ENCODE data around the gene MCTP1.

MCTP1 gene

DNA sequence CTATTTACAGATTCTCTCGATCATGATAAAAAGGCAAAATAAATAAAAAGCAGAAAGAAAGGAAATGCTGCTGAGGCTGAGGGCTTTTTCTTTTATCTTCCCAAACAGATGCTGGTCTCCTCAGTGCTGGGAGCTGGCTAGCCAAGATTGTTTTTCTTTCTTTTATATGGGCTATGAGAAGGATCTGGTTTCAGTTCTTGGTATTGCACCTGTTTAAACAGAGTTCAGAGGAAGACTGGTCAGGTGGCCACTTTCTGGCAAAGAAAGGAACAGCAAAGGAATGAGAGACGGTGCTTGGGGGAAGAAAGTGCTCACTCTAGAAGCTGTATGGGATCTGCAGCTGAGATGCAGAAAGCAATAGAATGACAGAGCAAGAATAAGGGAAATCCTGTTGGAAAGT, 577.5 kb downstream of the MCTP1 start:
- no peak overlapping the region for H3K27ac ChIP-seq (ENCODE audit: insufficient read depth, low read length, poor library complexity, severe bottlenecking)
- DNase-seq = no peak
- H3K9me3 ChIP-seq (ENCODE audit: control insufficient read depth, low read length) = no peaks in the 10 kb centered on the region
- H3K4me3 ChIP-seq (ENCODE audit: insufficient read depth, low read depth, low read length, poor library complexity, severe bottlenecking) = no peak overlapping the region
- H3K4me1 ChIP-seq (ENCODE audit: control insufficient read depth, insufficient read depth, low read length, poor library complexity, severe bottlenecking) = no peaks in the 10 kb centered on the region
- H3K36me3 ChIP-seq (ENCODE audit: control insufficient read depth, insufficient read depth, low read length) = no peaks in the 10 kb centered on the region
- H3K27me3 ChIP-seq (replicated peaks; ENCODE audit: control insufficient read depth, insufficient read depth, low read length, poor library complexity, severe bottlenecking) = no peaks in the 10 kb centered on the region

DNA sequence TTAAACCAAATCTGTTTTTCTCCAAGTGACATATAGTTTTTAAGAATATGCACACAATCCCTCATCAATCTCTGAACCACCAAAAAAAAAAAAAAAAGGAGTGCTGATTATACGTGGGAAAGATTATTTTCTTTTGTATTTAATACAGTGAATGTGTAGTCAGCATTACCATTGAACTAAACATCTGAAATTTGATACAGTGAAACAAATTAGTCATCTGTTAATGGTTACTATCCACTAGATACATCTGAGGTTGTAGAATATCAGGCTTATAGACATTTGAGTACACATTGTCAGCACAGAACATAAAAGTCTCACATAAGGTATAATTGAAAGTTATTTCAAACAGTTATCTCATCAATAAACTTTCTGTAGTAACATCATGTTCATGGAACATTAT, 579.5 kb downstream of the MCTP1 start:
- H3K4me3 ChIP-seq (ENCODE audit: insufficient read depth, low read depth, low read length, poor library complexity, severe bottlenecking) = no peak overlapping the region
- H3K9me3 ChIP-seq (ENCODE audit: control insufficient read depth, low read length) = no peaks in the 10 kb centered on the region
- DNase-seq = no peak
- H3K4me1 ChIP-seq (ENCODE audit: control insufficient read depth, insufficient read depth, low read length, poor library complexity, severe bottlenecking) = no peaks in the 10 kb centered on the region
- no peaks in the 10 kb centered on the region for H3K36me3 ChIP-seq (ENCODE audit: control insufficient read depth, insufficient read depth, low read length)
- no peak overlapping the region for H3K27ac ChIP-seq (ENCODE audit: insufficient read depth, low read length, poor library complexity, severe bottlenecking)
- H3K27me3 ChIP-seq (replicated peaks; ENCODE audit: control insufficient read depth, insufficient read depth, low read length, poor library complexity, severe bottlenecking) = no peaks in the 10 kb centered on the region

DNA sequence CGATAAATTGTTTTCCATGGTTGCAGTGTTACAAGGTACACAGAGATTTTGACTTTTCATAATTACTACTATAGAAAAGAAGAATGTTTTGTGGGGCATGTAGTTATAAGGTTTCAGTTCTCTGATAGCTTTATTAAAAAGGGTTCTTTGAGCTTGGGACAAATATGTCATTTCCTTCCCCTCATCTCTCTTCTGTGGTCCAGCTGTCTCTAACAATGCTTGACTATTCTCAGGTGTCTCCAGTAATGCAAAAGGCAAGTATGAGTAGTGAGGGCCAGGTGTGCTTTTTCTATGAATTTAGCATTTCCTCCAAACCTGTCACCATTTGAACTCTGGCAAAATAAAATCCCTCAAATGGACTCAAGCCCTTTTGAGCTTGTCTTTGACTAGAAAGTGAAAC, 582.2 kb downstream of the MCTP1 start:
- H3K4me3 ChIP-seq (ENCODE audit: insufficient read depth, low read depth, low read length, poor library complexity, severe bottlenecking) = no peak overlapping the region
- H3K4me1 ChIP-seq (ENCODE audit: control insufficient read depth, insufficient read depth, low read length, poor library complexity, severe bottlenecking) = no peaks in the 10 kb centered on the region
- H3K27me3 ChIP-seq (replicated peaks; ENCODE audit: control insufficient read depth, insufficient read depth, low read length, poor library complexity, severe bottlenecking) = no peaks in the 10 kb centered on the region
- H3K9me3 ChIP-seq (ENCODE audit: control insufficient read depth, low read length) = no peaks in the 10 kb centered on the region
- no peak for DNase-seq
- H3K36me3 ChIP-seq (ENCODE audit: control insufficient read depth, insufficient read depth, low read length) = no peaks in the 10 kb centered on the region
- no peak overlapping the region for H3K27ac ChIP-seq (ENCODE audit: insufficient read depth, low read length, poor library complexity, severe bottlenecking)

DNA sequence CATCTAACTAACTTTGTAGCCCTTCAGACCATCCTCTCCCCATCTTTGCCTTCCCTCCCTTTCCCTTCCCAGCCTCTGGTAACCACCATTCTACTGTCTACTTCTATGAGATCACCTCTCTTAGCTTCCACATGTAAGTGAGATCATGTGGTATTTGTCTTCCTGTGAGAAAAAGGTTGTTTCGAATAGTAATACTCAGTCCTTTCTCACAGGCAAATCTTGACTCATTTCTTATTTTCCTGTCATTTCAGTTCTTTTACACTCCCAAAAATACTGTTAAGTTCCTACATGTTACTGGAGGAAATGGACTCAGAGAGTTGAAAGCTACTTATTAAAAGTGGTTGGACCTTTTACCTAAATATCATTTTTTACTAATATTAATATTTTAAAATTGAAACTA, 584.3 kb downstream of the MCTP1 start:
- Histone ChIP-seq H3K36me3 (ENCODE audit: control insufficient read depth, insufficient read depth, low read length) (no peaks in the 10 kb centered on the region), H3K4me1 (ENCODE audit: control insufficient read depth, insufficient read depth, low read length, poor library complexity, severe bottlenecking) (no peaks in the 10 kb centered on the region)
- no peak for DNase-seq

DNA sequence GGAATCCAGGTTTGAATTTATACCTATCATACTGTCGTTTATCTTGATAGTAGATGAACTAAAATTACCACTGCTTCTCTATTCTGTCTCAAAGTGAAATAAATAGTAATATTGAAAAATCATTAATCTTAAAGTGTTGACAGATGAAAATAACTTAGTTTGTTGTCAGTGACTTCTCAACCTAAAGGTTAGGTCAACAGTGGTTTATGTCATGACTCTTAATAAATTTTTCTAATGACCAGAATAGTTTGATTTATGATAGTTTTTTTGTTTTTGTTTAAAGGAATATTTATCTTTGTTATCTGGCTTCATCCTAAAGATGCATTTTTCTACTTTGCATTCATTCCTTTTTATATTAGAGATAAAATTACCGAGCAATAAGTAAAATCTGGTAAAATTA, 585.3 kb downstream of the MCTP1 start:
- no peak for DNase-seq
- no peaks in the 10 kb centered on the region for H3K4me1 ChIP-seq (ENCODE audit: control insufficient read depth, insufficient read depth, low read length, poor library complexity, severe bottlenecking)
- H3K36me3 ChIP-seq (ENCODE audit: control insufficient read depth, insufficient read depth, low read length) = no peaks in the 10 kb centered on the region
- H3K27ac ChIP-seq (ENCODE audit: insufficient read depth, low read length, poor library complexity, severe bottlenecking) = no peak overlapping the region
- no peaks in the 10 kb centered on the region for H3K9me3 ChIP-seq (ENCODE audit: control insufficient read depth, low read length)
- H3K27me3 ChIP-seq (replicated peaks; ENCODE audit: control insufficient read depth, insufficient read depth, low read length, poor library complexity, severe bottlenecking) = no peaks in the 10 kb centered on the region
- H3K4me3 ChIP-seq (ENCODE audit: insufficient read depth, low read depth, low read length, poor library complexity, severe bottlenecking) = no peak overlapping the region

More for the DNA sequence above, 584.3 kb downstream of the MCTP1 start:
- Histone ChIP-seq H3K27ac (ENCODE audit: insufficient read depth, low read length, poor library complexity, severe bottlenecking) (no peak overlapping the region), H3K4me3 (ENCODE audit: insufficient read depth, low read depth, low read length, poor library complexity, severe bottlenecking) (no peak overlapping the region), H3K27me3 (replicated peaks; ENCODE audit: control insufficient read depth, insufficient read depth, low read length, poor library complexity, severe bottlenecking) (no peaks in the 10 kb centered on the region), H3K9me3 (ENCODE audit: control insufficient read depth, low read length) (no peaks in the 10 kb centered on the region)

DNA sequence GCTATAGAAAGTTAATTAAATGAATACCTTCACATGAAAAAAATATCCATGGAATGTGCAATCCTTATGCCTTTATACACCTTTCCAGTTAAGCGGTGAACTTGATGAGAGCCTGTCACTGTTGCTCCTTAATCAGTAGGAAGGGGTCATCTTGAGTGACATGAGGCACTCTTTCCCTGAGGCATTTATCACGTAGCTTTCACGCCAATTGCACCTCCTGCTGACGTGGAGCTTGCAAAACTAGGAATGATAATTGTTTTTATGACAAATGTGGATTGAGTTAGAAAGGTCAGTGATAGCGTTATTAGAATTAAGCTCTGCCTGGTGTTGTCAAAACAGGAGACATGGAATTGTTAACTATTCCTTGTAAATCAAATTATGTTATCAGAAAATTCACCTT, 586.7 kb downstream of the MCTP1 start:
- H3K27me3 ChIP-seq (replicated peaks; ENCODE audit: control insufficient read depth, insufficient read depth, low read length, poor library complexity, severe bottlenecking) = no peaks in the 10 kb centered on the region
- no peaks in the 10 kb centered on the region for H3K4me1 ChIP-seq (ENCODE audit: control insufficient read depth, insufficient read depth, low read length, poor library complexity, severe bottlenecking)
- H3K36me3 ChIP-seq (ENCODE audit: control insufficient read depth, insufficient read depth, low read length) = peaks cover 4% of the 10 kb centered on the region
- H3K9me3 ChIP-seq (ENCODE audit: control insufficient read depth, low read length) = no peaks in the 10 kb centered on the region
- no peak overlapping the region for H3K27ac ChIP-seq (ENCODE audit: insufficient read depth, low read length, poor library complexity, severe bottlenecking)
- H3K4me3 ChIP-seq (ENCODE audit: insufficient read depth, low read depth, low read length, poor library complexity, severe bottlenecking) = no peak overlapping the region
- no peak for DNase-seq

DNA sequence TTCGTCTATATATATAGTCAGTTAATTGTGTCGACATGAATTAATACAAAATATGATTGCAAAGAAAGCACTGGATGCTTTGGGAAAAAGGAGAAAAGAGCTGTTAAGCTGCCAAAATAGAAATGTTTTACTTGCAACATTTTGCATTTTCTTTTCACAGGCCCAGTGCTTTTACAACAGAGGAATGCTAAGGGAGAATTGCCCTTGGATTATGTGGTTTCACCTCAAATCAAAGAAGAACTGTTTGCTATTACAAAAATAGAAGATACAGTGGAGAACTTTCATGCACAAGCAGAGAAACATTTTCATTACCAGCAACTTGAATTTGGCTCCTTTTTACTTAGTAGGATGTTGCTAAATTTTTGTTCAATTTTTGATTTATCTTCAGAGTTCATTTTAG, 590.2 kb downstream of the MCTP1 start:
- Histone ChIP-seq H3K9me3 (ENCODE audit: control insufficient read depth, low read length) (no peaks in the 10 kb centered on the region), H3K27ac (ENCODE audit: insufficient read depth, low read length, poor library complexity, severe bottlenecking) (no peak overlapping the region), H3K4me3 (ENCODE audit: insufficient read depth, low read depth, low read length, poor library complexity, severe bottlenecking) (no peak overlapping the region), H3K36me3 (ENCODE audit: control insufficient read depth, insufficient read depth, low read length) (peaks cover 4% of the 10 kb centered on the region), H3K27me3 (replicated peaks; ENCODE audit: control insufficient read depth, insufficient read depth, low read length, poor library complexity, severe bottlenecking) (no peaks in the 10 kb centered on the region), H3K4me1 (ENCODE audit: control insufficient read depth, insufficient read depth, low read length, poor library complexity, severe bottlenecking) (no peaks in the 10 kb centered on the region)
- no peak for DNase-seq

DNA sequence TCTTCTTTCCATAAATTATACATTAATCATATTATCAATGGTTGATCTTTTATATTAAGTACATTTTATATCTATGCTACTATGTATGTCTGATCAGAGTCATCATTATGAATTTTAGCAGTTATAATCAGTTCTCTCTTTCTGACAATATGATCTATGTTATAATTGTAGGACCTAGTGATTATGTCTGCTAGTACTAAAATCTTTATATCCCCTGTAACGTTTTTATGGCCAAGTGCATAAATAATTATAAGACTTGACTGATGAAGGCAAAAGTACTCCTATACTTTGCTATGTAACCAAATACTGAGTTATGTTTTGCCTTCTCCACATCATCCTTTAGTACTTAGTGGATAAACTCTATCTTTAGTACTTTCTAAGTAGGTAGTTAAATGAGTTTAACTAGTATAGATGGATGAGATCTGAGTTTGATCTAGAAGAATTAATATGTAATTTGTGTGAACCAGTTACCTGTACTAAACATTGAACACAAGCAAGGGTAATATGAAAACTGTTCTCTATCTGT, 591.0 kb downstream of the MCTP1 start:
- no peak overlapping the region for H3K4me3 ChIP-seq (ENCODE audit: insufficient read depth, low read depth, low read length, poor library complexity, severe bottlenecking)
- H3K4me1 ChIP-seq (ENCODE audit: control insufficient read depth, insufficient read depth, low read length, poor library complexity, severe bottlenecking) = no peaks in the 10 kb centered on the region
- H3K36me3 ChIP-seq (ENCODE audit: control insufficient read depth, insufficient read depth, low read length) = peaks cover 7% of the 10 kb centered on the region
- H3K9me3 ChIP-seq (ENCODE audit: control insufficient read depth, low read length) = no peaks in the 10 kb centered on the region
- H3K27me3 ChIP-seq (replicated peaks; ENCODE audit: control insufficient read depth, insufficient read depth, low read length, poor library complexity, severe bottlenecking) = no peaks in the 10 kb centered on the region
- H3K27ac ChIP-seq (ENCODE audit: insufficient read depth, low read length, poor library complexity, severe bottlenecking) = no peak overlapping the region
- DNase-seq = no peak

DNA sequence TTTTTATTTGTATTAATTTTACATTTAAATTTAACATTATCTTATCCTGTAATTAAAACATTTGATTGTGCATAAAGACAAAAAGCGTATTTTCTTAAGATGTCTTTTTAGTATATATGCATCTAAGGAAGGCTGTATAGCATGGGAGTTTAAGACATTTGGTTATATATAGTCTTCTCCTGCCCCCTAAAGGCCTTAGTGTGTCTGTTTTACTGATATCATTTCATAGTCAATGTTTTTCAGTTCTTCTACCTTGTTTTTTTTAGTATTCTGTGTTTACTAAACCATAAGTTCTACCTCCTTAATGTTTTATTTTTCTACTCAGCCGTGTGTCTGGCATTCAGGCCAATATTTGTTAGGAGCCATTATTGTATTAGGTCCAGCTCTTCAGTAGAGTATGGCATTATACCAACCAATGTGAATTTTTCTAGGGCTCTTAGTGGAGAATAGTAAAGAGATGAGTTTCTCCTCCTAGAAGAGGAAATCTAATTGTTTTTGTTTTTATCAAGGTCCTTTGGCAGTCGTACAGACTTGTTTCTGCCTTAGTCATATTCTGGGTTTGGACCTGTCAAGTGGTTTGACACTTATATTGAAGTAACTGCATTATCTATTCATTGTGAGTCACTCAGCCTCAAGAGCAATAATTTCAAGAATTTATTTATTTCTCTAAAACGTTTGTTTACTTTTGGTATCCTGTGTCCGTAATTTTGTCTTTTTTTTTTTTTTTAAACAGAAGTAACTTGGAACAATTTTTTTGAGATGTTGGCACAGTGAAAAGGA, 591.7 kb downstream of the MCTP1 start:
- Histone ChIP-seq H3K27ac (ENCODE audit: insufficient read depth, low read length, poor library complexity, severe bottlenecking) (no peak overlapping the region), H3K27me3 (replicated peaks; ENCODE audit: control insufficient read depth, insufficient read depth, low read length, poor library complexity, severe bottlenecking) (no peaks in the 10 kb centered on the region), H3K36me3 (ENCODE audit: control insufficient read depth, insufficient read depth, low read length) (peaks cover 9% of the 10 kb centered on the region), H3K4me1 (ENCODE audit: control insufficient read depth, insufficient read depth, low read length, poor library complexity, severe bottlenecking) (no peaks in the 10 kb centered on the region), H3K4me3 (ENCODE audit: insufficient read depth, low read depth, low read length, poor library complexity, severe bottlenecking) (no peak overlapping the region), H3K9me3 (ENCODE audit: control insufficient read depth, low read length) (no peaks in the 10 kb centered on the region)
- DNase-seq = no peak

DNA sequence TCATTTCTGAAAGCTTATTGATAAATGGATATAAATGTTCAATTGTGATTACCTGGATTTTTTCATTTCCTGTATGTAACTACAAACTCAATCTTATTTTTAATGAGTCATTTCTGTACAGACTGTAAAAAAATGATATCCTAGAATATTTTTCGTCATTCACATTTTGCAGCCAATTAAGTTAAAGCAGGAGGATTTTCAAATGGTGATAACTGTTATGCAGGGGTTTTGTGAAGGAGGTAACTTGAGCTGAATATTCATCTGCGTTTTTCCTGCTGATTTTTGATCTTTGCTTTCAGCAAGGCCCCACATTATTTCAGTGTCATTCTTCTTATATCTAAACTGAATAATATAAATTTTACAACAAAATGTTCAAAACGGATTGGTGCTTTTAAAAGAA, 592.3 kb downstream of the MCTP1 start:
- DNase-seq = no peak
- Histone ChIP-seq H3K9me3 (ENCODE audit: control insufficient read depth, low read length) (no peaks in the 10 kb centered on the region), H3K27ac (ENCODE audit: insufficient read depth, low read length, poor library complexity, severe bottlenecking) (no peak overlapping the region), H3K36me3 (ENCODE audit: control insufficient read depth, insufficient read depth, low read length) (peaks cover 9% of the 10 kb centered on the region), H3K4me3 (ENCODE audit: insufficient read depth, low read depth, low read length, poor library complexity, severe bottlenecking) (no peak overlapping the region), H3K4me1 (ENCODE audit: control insufficient read depth, insufficient read depth, low read length, poor library complexity, severe bottlenecking) (no peaks in the 10 kb centered on the region), H3K27me3 (replicated peaks; ENCODE audit: control insufficient read depth, insufficient read depth, low read length, poor library complexity, severe bottlenecking) (no peaks in the 10 kb centered on the region)

All from effector memory CD4-positive, alpha-beta T cell (primary cell).